ENCODE results near the gene PCDHGB4.
A peak's percentile ranks its signal among the peaks of the same experiment; 100 is the strongest.
"Not testable (repeated sequence)": the region's sequence is repeated elsewhere in the genome, so short reads cannot be mapped to it uniquely, and the experiment has no call there.

Gene PCDHGB4

GRCh38 chr5:141369994-141370848 is 17.3 kb upstream of the PCDHGB4 start, which contains the start of gene PCDHGB3:
Gene PCDHGB3, plus strand, starts transcription at chr5:141370242. Its CDS starts 153 bp downstream, at chr5:141370395.
- DNase-seq = peak; percentile 22

DNA sequence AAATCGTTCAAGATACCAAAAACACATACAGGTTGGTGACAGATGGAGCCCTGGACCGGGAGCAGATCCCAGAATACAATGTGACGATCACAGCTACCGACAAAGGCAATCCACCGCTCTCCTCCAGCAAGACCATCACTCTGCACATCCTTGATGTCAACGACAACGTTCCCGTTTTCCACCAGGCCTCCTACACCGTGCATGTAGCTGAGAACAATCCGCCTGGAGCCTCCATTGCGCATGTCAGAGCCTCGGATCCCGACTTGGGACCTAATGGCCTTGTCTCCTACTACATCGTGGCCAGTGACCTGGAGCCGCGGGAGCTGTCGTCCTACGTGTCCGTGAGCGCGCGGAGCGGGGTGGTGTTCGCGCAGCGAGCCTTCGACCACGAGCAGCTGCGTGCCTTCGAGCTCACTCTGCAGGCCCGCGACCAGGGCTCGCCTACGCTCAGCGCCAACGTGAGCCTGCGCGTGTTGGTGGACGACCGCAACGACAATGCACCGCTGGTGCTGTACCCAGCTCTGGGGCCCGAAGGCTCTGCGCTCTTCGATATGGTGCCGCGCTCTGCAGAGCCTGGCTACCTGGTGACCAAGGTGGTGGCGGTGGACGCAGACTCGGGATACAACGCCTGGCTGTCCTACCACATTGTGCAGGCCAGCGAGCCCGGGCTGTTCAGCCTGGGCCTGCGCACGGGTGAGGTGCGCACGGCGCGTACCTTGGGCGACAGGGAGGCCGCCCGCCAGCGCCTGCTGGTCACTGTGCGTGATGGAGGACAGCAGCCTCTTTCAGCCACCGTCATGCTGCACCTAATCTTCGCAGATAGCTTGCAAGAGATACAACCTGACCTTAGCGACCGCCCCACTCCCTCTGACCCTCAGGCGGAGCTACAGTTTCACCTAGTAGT is 15.7 kb upstream of the PCDHGB4 start:
- no peak for DNase-seq

- no peak for DNase-seq
Observed at GRCh38 chr5:141373673-141374317, 13.7 kb upstream of the PCDHGB4 start, which contains the start of gene PCDHGA6. Gene PCDHGA6, plus strand, starts transcription at chr5:141373891. Its CDS starts 193 bp downstream, at chr5:141374084.

- no peak for DNase-seq
Observed at GRCh38 chr5:141374627-141375026, 12.9 kb upstream of the PCDHGB4 start.

DNA sequence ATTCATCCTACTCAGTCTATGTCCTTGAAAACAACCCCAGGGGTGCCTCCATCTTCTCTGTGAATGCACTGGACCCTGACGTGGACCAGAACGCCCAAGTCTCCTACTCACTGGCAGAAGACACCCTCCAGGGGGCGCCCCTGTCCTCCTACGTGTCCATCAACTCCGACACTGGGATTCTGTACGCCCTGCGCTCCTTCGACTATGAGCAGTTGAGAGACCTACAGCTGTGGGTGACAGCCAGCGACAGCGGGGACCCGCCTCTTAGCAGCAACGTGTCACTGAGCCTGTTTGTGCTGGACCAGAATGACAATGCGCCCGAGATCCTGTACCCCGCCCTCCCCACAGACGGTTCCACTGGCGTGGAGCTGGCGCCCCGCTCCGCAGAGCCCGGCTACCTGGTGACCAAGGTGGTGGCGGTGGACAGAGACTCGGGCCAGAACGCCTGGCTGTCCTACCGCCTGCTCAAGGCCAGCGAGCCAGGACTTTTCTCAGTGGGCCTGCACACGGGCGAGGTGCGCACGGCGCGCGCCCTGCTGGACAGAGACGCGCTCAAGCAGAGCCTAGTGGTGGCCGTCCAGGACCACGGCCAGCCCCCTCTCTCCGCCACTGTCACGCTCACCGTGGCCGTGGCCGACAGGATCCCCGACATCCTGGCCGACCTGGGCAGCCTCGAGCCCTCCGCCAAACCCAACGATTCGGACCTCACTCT is 11.9 kb upstream of the PCDHGB4 start:
- DNase-seq = not testable (repeated sequence)

DNA sequence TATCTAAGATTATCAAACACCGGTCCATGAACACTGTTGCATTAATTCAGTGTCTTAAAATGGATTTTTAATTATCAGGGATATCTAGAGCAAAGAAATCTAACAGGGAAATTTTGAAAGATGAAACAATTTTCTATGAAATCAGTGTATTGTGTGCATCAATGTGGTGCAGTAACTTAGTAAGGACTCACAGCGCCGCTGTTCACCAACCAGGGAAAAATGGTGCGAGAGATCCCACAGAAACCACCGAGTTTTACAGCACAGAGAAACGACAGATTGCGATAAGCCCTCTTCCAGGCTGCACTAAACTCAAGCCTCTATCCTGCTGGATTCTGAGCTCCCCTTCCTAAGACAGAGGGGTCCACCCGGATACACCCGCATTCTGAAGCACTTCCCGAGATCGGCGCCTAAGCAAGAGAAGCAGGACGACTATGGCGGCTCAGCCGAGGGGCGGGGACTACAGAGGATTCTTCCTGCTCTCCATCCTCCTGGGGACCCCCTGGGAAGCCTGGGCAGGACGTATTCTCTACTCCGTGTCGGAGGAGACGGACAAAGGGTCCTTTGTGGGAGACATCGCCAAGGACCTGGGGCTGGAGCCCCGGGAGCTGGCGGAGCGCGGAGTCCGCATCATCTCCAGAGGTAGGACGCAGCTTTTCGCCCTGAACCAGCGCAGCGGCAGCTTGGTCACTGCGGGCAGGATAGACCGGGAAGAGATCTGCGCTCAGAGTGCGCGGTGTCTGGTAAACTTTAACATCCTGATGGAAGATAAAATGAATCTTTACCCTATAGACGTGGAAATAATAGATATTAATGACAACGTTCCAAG is 4.8 kb upstream of the PCDHGB4 start, which contains the start of gene PCDHGA7:
TSS of gene PCDHGA7 (plus strand) at position 274 of the 826 bp plus-strand sequence. CDS start at position 432, 158 bp downstream.
- DNase-seq = no peak

GRCh38 chr5:141383345-141383744 is 4.2 kb upstream of the PCDHGB4 start:
- DNase-seq = no peak

GRCh38 chr5:141384471-141385267 is 2.8 kb upstream of the PCDHGB4 start:
- no peak for DNase-seq

GRCh38 chr5:141388661-141389060 is 1.2 kb downstream of the PCDHGB4 start:
- DNase-seq = no peak

DNA sequence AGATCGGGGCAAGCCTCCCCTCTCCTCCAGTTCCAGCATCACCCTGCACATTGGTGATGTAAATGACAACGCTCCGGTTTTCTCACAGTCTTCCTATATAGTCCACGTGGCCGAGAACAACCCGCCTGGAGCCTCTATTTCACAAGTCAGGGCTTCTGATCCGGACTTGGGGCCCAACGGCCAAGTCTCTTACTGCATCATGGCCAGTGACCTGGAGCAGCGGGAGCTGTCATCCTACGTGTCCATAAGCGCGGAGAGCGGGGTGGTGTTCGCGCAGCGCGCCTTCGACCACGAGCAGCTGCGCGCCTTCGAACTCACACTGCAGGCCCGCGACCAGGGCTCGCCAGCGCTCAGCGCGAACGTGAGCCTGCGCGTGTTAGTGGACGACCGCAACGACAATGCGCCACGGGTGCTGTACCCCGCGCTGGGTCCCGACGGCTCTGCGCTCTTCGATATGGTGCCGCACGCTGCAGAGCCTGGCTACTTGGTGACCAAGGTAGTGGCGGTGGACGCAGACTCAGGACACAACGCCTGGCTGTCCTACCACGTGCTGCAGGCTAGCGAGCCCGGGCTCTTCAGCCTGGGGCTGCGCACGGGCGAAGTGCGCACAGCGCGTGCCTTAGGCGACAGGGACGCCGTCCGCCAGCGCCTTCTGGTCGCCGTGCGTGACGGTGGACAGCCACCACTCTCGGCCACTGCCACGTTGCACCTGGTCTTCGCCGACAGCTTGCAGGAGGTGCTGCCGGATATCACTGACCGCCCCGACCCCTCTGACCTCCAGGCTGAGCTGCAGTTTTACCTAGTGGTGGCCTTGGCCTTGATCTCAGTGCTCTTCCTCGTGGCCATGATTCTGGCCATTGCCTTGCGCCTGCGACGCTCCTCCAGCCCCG is 1.9 kb downstream of the PCDHGB4 start:
- DNase-seq = no peak

DNA sequence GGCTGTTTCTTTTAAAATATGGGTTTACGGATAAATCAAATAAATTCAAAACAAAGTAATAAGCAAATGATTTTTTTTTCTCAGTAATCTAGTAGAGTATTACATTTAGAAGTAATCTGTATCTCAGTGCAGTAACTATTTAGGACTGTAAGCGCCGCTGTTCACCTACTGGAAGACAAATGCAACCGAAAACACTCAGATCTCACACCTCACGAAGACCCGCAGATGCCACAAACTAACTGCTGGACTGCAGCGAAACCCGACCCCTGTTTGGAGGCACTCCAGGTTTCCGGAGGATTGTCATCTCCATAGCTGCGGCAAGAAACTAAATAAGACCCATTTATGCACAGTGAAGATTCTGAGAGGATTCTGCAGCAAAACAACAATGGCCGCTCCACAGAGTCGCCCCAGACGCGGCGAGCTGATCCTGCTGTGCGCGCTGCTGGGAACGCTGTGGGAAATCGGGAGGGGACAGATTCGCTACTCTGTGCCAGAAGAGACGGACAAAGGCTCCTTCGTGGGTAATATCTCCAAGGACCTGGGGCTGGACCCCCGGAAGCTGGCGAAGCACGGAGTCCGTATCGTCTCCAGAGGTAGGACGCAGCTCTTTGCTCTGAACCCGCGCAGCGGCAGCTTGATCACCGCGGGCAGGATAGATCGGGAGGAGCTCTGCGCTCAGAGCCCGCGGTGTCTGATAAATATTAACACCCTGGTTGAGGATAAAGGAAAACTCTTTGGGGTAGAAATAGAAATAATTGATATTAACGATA is 5.1 kb downstream of the PCDHGB4 start, which contains the start of gene PCDHGA8:
TSS of gene PCDHGA8 (plus strand) at position 205 of the 770 bp plus-strand sequence. CDS start at position 386, 181 bp downstream.
- no peak for DNase-seq

GRCh38 chr5:141393267-141393666 is 5.8 kb downstream of the PCDHGB4 start:
- no peak for DNase-seq

DNA sequence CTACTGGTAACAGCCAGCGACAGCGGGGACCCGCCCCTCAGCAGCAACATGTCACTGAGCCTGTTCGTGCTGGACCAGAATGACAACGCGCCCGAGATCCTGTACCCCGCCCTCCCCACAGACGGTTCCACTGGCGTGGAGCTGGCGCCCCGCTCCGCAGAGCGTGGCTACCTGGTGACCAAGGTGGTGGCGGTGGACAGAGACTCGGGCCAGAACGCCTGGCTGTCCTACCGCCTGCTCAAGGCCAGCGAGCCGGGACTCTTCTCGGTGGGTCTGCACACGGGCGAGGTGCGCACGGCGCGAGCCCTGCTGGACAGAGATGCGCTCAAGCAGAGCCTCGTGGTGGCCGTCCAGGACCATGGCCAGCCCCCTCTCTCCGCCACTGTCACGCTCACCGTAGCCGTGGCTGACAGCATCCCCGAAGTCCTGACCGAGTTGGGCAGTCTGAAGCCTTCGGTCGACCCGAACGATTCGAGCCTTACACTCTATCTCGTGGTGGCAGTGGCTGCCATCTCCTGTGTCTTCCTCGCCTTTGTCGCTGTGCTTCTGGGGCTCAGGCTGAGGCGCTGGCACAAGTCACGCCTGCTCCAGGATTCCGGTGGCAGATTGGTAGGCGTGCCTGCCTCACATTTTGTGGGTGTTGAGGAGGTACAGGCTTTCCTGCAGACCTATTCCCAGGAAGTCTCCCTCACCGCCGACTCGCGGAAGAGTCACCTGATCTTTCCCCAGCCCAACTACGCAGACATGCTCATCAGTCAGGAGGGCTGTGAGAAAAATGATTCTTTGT is 7.1 kb downstream of the PCDHGB4 start:
- DNase-seq = not testable (repeated sequence)

DNA sequence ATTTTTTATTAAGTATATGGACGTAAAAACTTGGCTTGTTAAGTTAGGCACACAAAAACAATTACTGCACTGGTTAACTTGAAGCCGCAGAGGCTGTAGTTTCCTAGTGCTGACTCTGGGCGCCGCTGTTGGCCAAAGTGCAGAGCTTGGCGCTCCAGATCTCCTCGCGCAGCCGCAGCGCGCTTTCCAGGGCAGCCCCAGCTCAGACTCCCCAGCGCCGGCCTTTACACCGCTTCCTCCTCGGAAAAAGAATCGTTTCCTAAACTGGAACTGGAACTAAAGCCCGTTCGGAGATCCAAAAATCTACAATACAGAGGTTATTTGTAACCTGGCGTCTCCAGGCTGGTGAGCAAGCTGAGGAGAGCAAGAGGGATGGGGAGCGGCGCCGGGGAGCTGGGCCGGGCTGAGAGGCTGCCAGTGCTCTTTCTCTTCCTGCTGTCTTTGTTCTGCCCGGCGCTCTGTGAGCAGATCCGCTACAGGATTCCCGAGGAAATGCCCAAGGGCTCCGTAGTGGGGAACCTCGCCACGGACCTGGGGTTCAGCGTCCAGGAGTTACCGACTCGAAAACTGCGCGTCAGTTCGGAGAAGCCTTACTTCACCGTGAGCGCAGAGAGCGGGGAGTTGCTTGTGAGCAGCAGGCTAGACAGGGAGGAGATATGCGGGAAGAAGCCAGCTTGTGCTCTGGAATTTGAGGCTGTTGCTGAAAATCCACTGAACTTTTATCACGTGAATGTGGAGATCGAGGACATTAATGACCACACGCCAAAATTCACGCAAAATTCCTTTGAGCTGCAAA is 10.5 kb downstream of the PCDHGB4 start, which contains the start of gene PCDHGB5:
TSS of gene PCDHGB5 (plus strand) at position 192 of the 796 bp plus-strand sequence. CDS start at position 373, 181 bp downstream.
- peak; percentile 51 for DNase-seq

- no peak for DNase-seq
Observed at GRCh38 chr5:141398608-141399007, 11.1 kb downstream of the PCDHGB4 start.

- no peak for DNase-seq
Observed at GRCh38 chr5:141399555-141400258, 12.2 kb downstream of the PCDHGB4 start.

All from suppressor macrophage treated with lipopolysaccharide for 4 hours (primary cell).